Measurements from ENCODE around the gene NDRG2.

NDRG2 gene

DNA sequence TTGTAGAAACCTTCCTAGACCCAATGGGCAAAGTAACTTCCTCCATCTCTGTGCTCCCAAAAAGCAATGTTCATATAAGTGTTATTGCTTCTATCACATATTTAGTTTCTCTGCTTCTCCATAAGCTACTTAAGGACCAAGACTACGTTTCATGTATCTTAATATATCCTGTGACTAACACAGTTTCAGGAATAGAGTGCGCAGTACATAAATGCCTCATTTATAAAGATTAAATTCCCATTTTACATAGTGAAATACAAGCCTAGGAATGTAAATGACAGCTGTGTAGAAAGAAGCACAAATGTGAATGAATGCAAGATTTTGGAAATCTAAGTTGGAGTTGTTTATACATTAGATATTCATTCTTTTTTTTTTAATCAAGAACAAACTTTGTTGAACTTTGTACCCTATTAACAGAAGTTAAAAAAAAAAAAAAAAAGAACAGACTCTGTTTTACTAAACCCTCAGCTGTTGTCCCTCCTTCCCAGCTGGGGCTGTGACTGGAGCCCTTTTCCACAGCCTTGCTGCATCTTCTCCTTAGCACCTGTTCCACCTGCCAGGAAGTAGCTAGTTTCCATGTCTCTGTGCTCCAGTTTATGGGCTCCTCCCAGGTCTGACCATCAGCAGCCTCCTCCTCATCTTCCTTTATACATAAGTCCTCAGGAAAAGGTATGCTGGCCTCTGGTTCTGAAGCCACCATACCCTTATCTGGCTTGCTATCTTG lies 42.1 kb downstream of the NDRG2 start:
- ChIA-PET CTCF (interaction anchor here (1.1 to 5.5 kb wide), 2 partner anchors 11 to 32 kb away, joined by 3 to 56 read pairs; no protein-coding TSS in a partner anchor), POLR2A (no interaction called here)
- Histone ChIP-seq H3K9me3 (ENCODE audit: control insufficient read depth, insufficient read depth, low read depth, low read length) (no peaks in the 10 kb centered on the region), H3K4me1 (ENCODE audit: control insufficient read depth, insufficient read depth, low read length) (no peaks in the 10 kb centered on the region), H3K4me3 (ENCODE audit: low read depth, low read length) (no peak overlapping the region), H3K36me3 (ENCODE audit: control insufficient read depth in 2 of 2, insufficient read depth in 1 of 2, low read length in 2 of 2) (no peaks in the 10 kb centered on the region), H3K27ac (ENCODE audit: extremely low read depth, low read depth, low read length) (no peak overlapping the region)
- TF ChIP-seq ZNF510 (tag by site-specific recombination; IDR thresholded peaks at IDR 0.05; ENCODE audit: insufficient replicate concordance) (no peak), ZNF621 (tag by site-specific recombination; IDR thresholded peaks at IDR 0.05) (no peak), ZBTB7A (tag by site-specific recombination; IDR thresholded peaks at IDR 0.05; ENCODE audit: low read depth) (no peak)

DNA sequence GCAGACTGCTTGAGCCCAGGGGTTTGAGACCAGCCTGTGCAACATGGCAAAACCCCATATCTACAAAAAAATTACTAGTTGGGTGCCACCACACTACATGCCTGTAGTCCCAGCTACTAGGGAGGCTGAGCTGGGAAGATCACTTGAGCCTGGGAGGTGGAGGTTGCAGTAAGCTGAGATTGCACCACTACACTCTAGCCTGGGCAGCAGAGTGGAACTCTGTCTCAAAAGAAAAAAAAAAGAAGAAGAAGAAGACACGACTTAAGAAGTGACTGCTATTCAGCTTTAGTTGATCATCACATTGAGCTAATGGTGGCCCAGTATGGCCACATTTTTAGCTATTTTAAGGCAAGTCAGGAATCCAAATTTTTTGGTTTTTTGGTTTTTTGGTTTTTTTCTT lies 44.0 kb downstream of the NDRG2 start:
- no peaks in the 10 kb centered on the region for H3K9me3 ChIP-seq (ENCODE audit: control insufficient read depth, insufficient read depth, low read depth, low read length)
- TF ChIP-seq ZNF677 (tag by site-specific recombination; IDR thresholded peaks at IDR 0.05) (no peak), ZNF76 (tag by site-specific recombination; IDR thresholded peaks at IDR 0.05; ENCODE audit: borderline replicate concordance, low read depth) (no peak), ZNF701 (tag by site-specific recombination; IDR thresholded peaks at IDR 0.05) (no peak), ZNF555 (tag by site-specific recombination; conservative IDR thresholded peaks at IDR 0.05) (no peak), ZNF768 (tag by site-specific recombination; IDR thresholded peaks at IDR 0.05) (no peak), ZNF341 (tag by site-specific recombination; IDR thresholded peaks at IDR 0.05; ENCODE audit: low read depth) (no peak), ZNF23 (tag by site-specific recombination; IDR thresholded peaks at IDR 0.05; ENCODE audit: borderline replicate concordance) (no peak), GFI1B (tag by site-specific recombination; IDR thresholded peaks at IDR 0.05) (no peak), ZNF664 (tag by site-specific recombination; IDR thresholded peaks at IDR 0.05) (no peak)
- TF ChIP-seq, protein P1, sequence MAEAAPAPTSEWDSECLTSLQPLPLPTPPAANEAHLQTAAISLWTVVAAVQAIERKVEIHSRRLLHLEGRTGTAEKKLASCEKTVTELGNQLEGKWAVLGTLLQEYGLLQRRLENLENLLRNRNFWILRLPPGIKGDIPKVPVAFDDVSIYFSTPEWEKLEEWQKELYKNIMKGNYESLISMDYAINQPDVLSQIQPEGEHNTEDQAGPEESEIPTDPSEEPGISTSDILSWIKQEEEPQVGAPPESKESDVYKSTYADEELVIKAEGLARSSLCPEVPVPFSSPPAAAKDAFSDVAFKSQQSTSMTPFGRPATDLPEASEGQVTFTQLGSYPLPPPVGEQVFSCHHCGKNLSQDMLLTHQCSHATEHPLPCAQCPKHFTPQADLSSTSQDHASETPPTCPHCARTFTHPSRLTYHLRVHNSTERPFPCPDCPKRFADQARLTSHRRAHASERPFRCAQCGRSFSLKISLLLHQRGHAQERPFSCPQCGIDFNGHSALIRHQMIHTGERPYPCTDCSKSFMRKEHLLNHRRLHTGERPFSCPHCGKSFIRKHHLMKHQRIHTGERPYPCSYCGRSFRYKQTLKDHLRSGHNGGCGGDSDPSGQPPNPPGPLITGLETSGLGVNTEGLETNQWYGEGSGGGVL (tag by site-specific recombination; IDR thresholded peaks at IDR 0.05): no peak
- TF ChIP-seq, protein P2, sequence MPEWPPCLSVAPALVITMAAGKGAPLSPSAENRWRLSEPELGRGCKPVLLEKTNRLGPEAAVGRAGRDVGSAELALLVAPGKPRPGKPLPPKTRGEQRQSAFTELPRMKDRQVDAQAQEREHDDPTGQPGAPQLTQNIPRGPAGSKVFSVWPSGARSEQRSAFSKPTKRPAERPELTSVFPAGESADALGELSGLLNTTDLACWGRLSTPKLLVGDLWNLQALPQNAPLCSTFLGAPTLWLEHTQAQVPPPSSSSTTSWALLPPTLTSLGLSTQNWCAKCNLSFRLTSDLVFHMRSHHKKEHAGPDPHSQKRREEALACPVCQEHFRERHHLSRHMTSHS (tag by site-specific recombination; IDR thresholded peaks at IDR 0.05): no peak
- TF ChIP-seq, protein P3, sequence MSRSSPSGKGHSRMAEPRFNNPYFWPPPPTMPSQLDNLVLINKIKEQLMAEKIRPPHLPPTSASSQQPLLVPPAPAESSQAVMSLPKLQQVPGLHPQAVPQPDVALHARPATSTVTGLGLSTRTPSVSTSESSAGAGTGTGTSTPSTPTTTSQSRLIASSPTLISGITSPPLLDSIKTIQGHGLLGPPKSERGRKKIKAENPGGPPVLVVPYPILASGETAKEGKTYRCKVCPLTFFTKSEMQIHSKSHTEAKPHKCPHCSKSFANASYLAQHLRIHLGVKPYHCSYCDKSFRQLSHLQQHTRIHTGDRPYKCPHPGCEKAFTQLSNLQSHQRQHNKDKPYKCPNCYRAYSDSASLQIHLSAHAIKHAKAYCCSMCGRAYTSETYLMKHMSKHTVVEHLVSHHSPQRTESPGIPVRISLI (tag by site-specific recombination; IDR thresholded peaks at IDR 0.05): no peak
- H3K36me3 ChIP-seq (ENCODE audit: control insufficient read depth in 2 of 2, insufficient read depth in 1 of 2, low read length in 2 of 2): no peaks in the 10 kb centered on the region
- POLR2A ChIA-PET: no interaction called here
- no peaks in the 10 kb centered on the region for H3K4me1 ChIP-seq (ENCODE audit: control insufficient read depth, insufficient read depth, low read length)
- CTCF ChIA-PET: interaction anchor here (0.6 to 5.5 kb wide), 3 partner anchors 8 to 112 kb away, joined by 3 to 56 read pairs (median 5); no protein-coding TSS in a partner anchor
- H3K27ac ChIP-seq (ENCODE audit: extremely low read depth, low read depth, low read length): no peak overlapping the region
- H3K4me3 ChIP-seq (ENCODE audit: low read depth, low read length): no peak overlapping the region

DNA sequence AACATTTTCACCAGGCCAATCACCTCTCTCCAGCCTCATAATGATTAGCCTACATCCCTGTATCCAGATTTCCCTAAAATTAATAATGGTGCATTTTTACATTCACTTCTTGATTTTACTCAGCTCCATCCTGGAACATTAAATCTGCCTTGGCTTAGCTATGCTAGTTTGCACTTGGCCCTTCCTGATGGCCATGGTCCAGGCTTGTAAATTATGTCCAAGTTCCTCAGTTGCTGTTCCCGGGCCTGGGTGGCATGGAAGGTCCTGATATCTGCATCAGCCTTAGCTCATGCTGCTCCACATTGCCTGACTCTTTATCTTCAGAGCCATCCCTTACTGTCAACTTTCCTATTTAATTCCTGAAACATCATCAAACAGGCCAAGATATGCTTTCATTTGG lies 46.2 kb downstream of the NDRG2 start:
- Histone ChIP-seq H3K4me1 (ENCODE audit: control insufficient read depth, insufficient read depth, low read length) (no peaks in the 10 kb centered on the region), H3K9me3 (ENCODE audit: control insufficient read depth, insufficient read depth, low read depth, low read length) (no peaks in the 10 kb centered on the region), H3K27ac (ENCODE audit: extremely low read depth, low read depth, low read length) (no peak overlapping the region), H3K36me3 (ENCODE audit: control insufficient read depth in 2 of 2, insufficient read depth in 1 of 2, low read length in 2 of 2) (no peaks in the 10 kb centered on the region), H3K4me3 (ENCODE audit: low read depth, low read length) (no peak overlapping the region)
- ChIA-PET CTCF (interaction anchor here (1.0 to 1.2 kb wide), 2 partner anchors 8 to 36 kb away, joined by 3 to 5 read pairs; no protein-coding TSS in a partner anchor), POLR2A (no interaction called here)
- TF ChIP-seq, protein P4, sequence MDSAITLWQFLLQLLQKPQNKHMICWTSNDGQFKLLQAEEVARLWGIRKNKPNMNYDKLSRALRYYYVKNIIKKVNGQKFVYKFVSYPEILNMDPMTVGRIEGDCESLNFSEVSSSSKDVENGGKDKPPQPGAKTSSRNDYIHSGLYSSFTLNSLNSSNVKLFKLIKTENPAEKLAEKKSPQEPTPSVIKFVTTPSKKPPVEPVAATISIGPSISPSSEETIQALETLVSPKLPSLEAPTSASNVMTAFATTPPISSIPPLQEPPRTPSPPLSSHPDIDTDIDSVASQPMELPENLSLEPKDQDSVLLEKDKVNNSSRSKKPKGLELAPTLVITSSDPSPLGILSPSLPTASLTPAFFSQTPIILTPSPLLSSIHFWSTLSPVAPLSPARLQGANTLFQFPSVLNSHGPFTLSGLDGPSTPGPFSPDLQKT (IDR thresholded peaks at IDR 0.05; ENCODE audit: borderline replicate concordance, low read depth, low read length): no peak
- TF ChIP-seq KLF7 (tag by site-specific recombination; IDR thresholded peaks at IDR 0.05; ENCODE audit: borderline replicate concordance) (no peak), ZNF324 (tag by site-specific recombination; IDR thresholded peaks at IDR 0.05) (no peak), ZBTB8A (tag by site-specific recombination; IDR thresholded peaks at IDR 0.05) (no peak), ZNF621 (tag by site-specific recombination; IDR thresholded peaks at IDR 0.05) (no peak)
